ENCODE results near the gene TAF10. TPM values are rescaled to one million over a fixed set of nuclear protein-coding genes. Genes with fewer than 3 reads are reported as not detected.

Gene TAF10
- total and polyA plus RNA-seq, 2 of the 13 experiments (the other 11 are each of a cell fraction or from before 2014, with no cell fraction given), result 71.3 to 134 TPM

DNA sequence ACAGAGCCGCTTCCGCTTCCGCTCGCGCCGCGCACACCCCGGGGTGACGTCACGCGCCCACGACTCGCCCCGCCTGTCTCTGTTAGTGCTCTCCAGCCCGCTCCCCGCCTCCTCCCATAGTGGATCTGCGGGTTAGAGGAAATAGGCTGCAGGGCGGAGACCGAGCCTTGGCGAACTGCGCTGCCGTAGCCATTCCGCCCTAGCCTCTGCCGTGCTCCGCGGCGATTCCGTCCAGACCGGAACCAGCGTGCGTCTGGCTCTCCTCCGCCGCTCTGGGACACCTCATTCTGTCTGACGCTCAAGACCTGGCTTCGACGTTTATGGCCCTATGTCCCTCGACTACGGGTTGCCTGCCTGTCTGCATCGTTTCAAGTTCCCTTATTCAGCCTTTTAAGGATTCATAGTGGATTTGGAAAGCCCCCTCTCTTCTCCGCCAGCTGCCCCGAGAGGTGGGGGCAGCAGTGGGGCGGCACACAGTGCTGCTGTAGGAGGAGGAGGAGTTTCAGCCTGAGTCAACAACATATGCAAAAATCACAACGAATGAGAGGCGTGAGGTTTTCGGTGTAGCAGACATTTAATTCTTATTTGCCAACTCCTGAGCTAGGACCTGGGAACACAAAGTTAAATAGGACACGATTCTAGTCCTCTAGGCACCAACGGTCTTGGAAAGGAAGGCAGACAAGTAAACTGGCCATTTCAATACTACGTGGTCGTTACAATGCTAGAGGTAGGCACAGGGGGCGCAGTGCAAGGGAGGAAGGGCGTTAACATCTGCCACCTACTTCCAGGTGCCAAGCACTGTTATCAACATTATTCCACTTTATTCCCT, at the start of gene TAF10 (continued):
- TF ChIP-seq, protein P1, sequence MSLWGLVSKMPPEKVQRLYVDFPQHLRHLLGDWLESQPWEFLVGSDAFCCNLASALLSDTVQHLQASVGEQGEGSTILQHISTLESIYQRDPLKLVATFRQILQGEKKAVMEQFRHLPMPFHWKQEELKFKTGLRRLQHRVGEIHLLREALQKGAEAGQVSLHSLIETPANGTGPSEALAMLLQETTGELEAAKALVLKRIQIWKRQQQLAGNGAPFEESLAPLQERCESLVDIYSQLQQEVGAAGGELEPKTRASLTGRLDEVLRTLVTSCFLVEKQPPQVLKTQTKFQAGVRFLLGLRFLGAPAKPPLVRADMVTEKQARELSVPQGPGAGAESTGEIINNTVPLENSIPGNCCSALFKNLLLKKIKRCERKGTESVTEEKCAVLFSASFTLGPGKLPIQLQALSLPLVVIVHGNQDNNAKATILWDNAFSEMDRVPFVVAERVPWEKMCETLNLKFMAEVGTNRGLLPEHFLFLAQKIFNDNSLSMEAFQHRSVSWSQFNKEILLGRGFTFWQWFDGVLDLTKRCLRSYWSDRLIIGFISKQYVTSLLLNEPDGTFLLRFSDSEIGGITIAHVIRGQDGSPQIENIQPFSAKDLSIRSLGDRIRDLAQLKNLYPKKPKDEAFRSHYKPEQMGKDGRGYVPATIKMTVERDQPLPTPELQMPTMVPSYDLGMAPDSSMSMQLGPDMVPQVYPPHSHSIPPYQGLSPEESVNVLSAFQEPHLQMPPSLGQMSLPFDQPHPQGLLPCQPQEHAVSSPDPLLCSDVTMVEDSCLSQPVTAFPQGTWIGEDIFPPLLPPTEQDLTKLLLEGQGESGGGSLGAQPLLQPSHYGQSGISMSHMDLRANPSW (CRISPR knock-in tag; IDR thresholded peaks at IDR 0.05; ENCODE audit: borderline replicate concordance), result 0 out of 2 replicates have a peak, but pooled peaks have one; percentile 5
- no peak for TF ChIP-seq DR1 (CRISPR knock-in tag; IDR thresholded peaks at IDR 0.05)
- TF ChIP-seq ZFYVE20 (CRISPR knock-in tag; IDR thresholded peaks at IDR 0.05; ENCODE audit: borderline replicate concordance, low read depth), result no peak
- TF ChIP-seq NFYB (CRISPR knock-in tag; IDR thresholded peaks at IDR 0.05), result no peak
- TF ChIP-seq, protein P2, sequence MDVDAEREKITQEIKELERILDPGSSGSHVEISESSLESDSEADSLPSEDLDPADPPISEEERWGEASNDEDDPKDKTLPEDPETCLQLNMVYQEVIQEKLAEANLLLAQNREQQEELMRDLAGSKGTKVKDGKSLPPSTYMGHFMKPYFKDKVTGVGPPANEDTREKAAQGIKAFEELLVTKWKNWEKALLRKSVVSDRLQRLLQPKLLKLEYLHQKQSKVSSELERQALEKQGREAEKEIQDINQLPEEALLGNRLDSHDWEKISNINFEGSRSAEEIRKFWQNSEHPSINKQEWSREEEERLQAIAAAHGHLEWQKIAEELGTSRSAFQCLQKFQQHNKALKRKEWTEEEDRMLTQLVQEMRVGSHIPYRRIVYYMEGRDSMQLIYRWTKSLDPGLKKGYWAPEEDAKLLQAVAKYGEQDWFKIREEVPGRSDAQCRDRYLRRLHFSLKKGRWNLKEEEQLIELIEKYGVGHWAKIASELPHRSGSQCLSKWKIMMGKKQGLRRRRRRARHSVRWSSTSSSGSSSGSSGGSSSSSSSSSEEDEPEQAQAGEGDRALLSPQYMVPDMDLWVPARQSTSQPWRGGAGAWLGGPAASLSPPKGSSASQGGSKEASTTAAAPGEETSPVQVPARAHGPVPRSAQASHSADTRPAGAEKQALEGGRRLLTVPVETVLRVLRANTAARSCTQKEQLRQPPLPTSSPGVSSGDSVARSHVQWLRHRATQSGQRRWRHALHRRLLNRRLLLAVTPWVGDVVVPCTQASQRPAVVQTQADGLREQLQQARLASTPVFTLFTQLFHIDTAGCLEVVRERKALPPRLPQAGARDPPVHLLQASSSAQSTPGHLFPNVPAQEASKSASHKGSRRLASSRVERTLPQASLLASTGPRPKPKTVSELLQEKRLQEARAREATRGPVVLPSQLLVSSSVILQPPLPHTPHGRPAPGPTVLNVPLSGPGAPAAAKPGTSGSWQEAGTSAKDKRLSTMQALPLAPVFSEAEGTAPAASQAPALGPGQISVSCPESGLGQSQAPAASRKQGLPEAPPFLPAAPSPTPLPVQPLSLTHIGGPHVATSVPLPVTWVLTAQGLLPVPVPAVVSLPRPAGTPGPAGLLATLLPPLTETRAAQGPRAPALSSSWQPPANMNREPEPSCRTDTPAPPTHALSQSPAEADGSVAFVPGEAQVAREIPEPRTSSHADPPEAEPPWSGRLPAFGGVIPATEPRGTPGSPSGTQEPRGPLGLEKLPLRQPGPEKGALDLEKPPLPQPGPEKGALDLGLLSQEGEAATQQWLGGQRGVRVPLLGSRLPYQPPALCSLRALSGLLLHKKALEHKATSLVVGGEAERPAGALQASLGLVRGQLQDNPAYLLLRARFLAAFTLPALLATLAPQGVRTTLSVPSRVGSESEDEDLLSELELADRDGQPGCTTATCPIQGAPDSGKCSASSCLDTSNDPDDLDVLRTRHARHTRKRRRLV (CRISPR knock-in tag; IDR thresholded peaks at IDR 0.05), result peak; percentile 94
- TF ChIP-seq PHB2 (IDR thresholded peaks at IDR 0.05; ENCODE audit: partially characterized antibody), result no peak
- TF ChIP-seq TBX3 (IDR thresholded peaks at IDR 0.05; ENCODE audit: borderline replicate concordance), result no peak
- TF ChIP-seq ZNF333 (CRISPR knock-in tag; IDR thresholded peaks at IDR 0.05; ENCODE audit: borderline replicate concordance), result peak; percentile 18; the same call in 1 of the 2 replicates
- no peak for TF ChIP-seq NFIB (CRISPR knock-in tag; IDR thresholded peaks at IDR 0.05; ENCODE audit: borderline replicate concordance)
- TF ChIP-seq ZNF317 (CRISPR knock-in tag; IDR thresholded peaks at IDR 0.05), result peak; percentile 79; the same call in 1 of the 2 replicates
- TF ChIP-seq, protein P3, sequence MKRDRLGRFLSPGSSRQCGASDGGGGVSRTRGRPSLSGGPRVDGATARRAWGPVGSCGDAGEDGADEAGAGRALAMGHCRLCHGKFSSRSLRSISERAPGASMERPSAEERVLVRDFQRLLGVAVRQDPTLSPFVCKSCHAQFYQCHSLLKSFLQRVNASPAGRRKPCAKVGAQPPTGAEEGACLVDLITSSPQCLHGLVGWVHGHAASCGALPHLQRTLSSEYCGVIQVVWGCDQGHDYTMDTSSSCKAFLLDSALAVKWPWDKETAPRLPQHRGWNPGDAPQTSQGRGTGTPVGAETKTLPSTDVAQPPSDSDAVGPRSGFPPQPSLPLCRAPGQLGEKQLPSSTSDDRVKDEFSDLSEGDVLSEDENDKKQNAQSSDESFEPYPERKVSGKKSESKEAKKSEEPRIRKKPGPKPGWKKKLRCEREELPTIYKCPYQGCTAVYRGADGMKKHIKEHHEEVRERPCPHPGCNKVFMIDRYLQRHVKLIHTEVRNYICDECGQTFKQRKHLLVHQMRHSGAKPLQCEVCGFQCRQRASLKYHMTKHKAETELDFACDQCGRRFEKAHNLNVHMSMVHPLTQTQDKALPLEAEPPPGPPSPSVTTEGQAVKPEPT (CRISPR knock-in tag; IDR thresholded peaks at IDR 0.05; ENCODE audit: low read depth), result peak; percentile 76; the same call in 1 of the 2 replicates
- TF ChIP-seq ZNF34 (CRISPR knock-in tag; IDR thresholded peaks at IDR 0.05; ENCODE audit: borderline replicate concordance), result peak; percentile 44; the same call in 1 of the 2 replicates
- TF ChIP-seq, protein P4, sequence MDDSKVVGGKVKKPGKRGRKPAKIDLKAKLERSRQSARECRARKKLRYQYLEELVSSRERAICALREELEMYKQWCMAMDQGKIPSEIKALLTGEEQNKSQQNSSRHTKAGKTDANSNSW (CRISPR knock-in tag; IDR thresholded peaks at IDR 0.05; ENCODE audit: borderline replicate concordance), result no peak
- TF ChIP-seq, protein P5, sequence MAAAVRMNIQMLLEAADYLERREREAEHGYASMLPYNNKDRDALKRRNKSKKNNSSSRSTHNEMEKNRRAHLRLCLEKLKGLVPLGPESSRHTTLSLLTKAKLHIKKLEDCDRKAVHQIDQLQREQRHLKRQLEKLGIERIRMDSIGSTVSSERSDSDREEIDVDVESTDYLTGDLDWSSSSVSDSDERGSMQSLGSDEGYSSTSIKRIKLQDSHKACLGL (CRISPR knock-in tag; IDR thresholded peaks at IDR 0.05), result no peak
- no peak for TF ChIP-seq TAF15 (IDR thresholded peaks at IDR 0.05; ENCODE audit: low read depth, low read length, poor library complexity, severe bottlenecking)
- TF ChIP-seq AGO2 (optimal IDR thresholded peaks at IDR 0.05; ENCODE audit: low read depth, low read length), result peak; percentile 88
- no peak for TF ChIP-seq FOXP1 (IDR thresholded peaks at IDR 0.05)
- peak; percentile 5; the same call in 1 of the 2 replicates for TF ChIP-seq FOXP1 (CRISPR knock-in tag; IDR thresholded peaks at IDR 0.05)

Data from HepG2 (cell line).